Type B pancreatic cell (in vitro differentiated cells): ENCODE results near the gene ZNF484. TPM values are rescaled to one million over a fixed set of nuclear protein-coding genes. Genes with fewer than 3 reads are reported as not detected.
"Not testable (repeated sequence)": the region's sequence is repeated elsewhere in the genome, so short reads cannot be mapped to it uniquely, and the experiment has no call there.

Source experiments
- DNase-seq: peaks from one replicate; pipeline ENCODE4 v3.0.0; 2021; ENCODE audit warnings: mixed read lengths; ENCODE audit not compliant: unreplicated experiment; ENCODE audit errors: extremely low spot score
- H3K27ac Mint-ChIP-seq: 2 replicates; pipeline ENCODE4 v1.8.0; 2021; ENCODE audit warnings: mild to moderate bottlenecking, mixed read lengths
- H3K27me3 Mint-ChIP-seq: 2 replicates; pipeline ENCODE4 v1.8.0; 2021; ENCODE audit warnings: mixed read lengths
- H3K36me3 Mint-ChIP-seq: 2 replicates; pipeline ENCODE4 v1.8.0; 2021; ENCODE audit warnings: mixed read lengths
- H3K4me1 Mint-ChIP-seq: one replicate; pipeline ENCODE4 v1.8.0; 2021; ENCODE audit warnings: mixed read lengths; ENCODE audit not compliant: unreplicated experiment
- H3K4me3 Mint-ChIP-seq: 2 replicates; pipeline ENCODE4 v1.8.0; 2021; ENCODE audit warnings: mild to moderate bottlenecking, mixed read lengths
- H3K9me3 Mint-ChIP-seq: 2 replicates; pipeline ENCODE4 v1.8.0; 2021; ENCODE audit warnings: mixed read lengths
- total RNA-seq: library from RNA; stranded (reverse); gene quantifications from 2 replicates; pipeline ENCODE4 v1.2.1, GENCODE V29; 2021; ENCODE audit warnings: low replicate concordance
- TF ChIP-seq, protein P1 (sequence below): fragments of 200-600 bp; sonication (generic); conservative IDR thresholded peaks from 2 replicates; pipeline ENCODE4 v1.5.0; 2021; ENCODE audit warnings: antibody characterized with exemption, mild to moderate bottlenecking

ZNF484 gene
- total RNA-seq, 1 donor from 2014 or later = 12.3 TPM

DNA sequence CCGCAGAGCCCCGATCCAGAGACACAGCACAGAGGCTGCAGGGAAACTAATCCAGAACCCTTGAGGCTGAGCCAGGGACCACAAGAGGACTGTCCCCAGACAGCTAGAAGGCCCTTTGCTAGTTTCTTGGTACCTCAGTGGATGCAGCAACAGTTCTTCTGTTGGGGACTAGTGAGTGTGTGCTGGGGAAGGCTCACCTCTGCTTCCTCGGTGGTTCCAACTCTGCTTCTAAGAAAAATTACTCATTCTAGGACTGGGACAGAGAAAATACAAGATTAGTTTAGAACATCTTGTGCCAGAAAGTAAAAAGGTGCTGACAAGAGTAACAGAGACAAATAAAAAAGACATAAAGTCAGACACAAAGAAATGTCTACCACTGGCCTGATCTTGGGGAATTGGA, 19.5 kb upstream of the ZNF484 start:
- TF ChIP-seq, protein P1, sequence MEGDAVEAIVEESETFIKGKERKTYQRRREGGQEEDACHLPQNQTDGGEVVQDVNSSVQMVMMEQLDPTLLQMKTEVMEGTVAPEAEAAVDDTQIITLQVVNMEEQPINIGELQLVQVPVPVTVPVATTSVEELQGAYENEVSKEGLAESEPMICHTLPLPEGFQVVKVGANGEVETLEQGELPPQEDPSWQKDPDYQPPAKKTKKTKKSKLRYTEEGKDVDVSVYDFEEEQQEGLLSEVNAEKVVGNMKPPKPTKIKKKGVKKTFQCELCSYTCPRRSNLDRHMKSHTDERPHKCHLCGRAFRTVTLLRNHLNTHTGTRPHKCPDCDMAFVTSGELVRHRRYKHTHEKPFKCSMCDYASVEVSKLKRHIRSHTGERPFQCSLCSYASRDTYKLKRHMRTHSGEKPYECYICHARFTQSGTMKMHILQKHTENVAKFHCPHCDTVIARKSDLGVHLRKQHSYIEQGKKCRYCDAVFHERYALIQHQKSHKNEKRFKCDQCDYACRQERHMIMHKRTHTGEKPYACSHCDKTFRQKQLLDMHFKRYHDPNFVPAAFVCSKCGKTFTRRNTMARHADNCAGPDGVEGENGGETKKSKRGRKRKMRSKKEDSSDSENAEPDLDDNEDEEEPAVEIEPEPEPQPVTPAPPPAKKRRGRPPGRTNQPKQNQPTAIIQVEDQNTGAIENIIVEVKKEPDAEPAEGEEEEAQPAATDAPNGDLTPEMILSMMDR = no peak

DNA sequence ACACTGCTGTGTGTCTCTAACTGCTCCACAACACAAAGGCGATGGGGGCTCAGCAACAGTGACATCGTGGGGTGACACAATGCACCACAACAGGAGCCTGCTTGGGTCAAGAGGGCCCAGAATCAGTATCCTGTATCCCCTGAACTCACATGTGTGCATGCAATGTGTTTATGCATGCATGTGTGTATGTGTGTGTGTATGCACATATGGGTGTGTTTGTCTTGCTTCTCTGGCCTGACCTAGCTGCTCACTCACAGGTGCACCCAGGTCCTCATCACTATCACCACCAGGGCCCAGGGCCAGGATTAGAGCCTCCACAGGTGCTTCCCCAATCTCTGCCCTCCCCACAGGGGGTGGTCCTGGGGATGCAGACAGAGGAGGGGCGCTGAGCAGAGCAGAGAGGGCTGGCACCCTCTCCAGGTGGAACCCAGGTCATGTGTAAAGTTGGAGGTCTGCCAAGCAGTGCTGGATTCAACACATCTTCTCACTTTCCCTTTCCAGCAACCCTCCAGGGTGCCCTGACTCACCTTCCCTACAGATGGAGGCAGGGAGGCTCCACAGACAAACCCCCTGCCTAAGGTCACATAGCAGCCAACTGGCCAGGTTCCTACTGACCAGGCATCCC, 18.1 kb upstream of the ZNF484 start:
- DNase-seq = no peak
- Mint-ChIP-seq H3K4me1 (no peaks in the 10 kb centered on the region), H3K9me3 (no peaks in the 10 kb centered on the region), H3K4me3 (no peak overlapping the region), H3K36me3 (no peaks in the 10 kb centered on the region), H3K27ac (no peak overlapping the region), H3K27me3 (peaks cover 3% of the 10 kb centered on the region)
- TF ChIP-seq, protein P1 = no peak

More for the DNA sequence above, 19.5 kb upstream of the ZNF484 start:
- H3K9me3 Mint-ChIP-seq = no peaks in the 10 kb centered on the region
- peaks cover 3% of the 10 kb centered on the region for H3K27me3 Mint-ChIP-seq
- no peak for DNase-seq
- H3K4me1 Mint-ChIP-seq = no peaks in the 10 kb centered on the region
- H3K27ac Mint-ChIP-seq = no peak overlapping the region
- no peak overlapping the region for H3K4me3 Mint-ChIP-seq
- no peaks in the 10 kb centered on the region for H3K36me3 Mint-ChIP-seq

DNA sequence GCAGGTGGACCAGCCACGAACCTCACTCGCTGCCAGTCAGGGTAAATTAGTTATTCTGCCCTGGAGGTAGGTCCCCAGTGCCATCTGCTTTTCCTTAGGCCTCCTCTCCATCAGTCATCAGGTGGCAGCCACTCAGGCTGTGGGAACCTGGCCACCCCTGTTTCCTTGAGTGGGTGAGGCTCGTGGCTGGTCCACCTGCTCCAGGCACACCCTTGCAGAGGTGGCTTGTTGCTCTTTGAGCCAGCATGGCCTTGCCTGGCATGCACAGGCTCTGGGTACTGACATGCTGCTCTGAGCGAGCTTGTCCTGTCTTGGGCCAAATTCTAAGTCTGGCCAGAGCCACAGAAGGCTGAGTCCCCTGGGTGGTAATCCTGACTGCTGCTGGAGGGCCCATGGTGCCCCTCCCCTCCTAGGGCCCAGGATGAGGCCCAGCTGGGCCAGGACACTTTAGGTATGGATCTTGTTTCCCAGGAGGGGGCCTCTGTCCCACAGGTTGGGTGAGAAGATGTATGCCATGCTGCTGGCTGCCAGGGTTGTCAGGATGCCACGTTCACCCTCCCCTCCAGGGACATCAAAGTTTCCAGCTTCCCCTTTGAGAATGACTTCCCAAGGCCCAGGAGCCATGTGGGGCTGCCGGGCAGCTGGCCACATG, 17.0 kb upstream of the ZNF484 start:
- no peaks in the 10 kb centered on the region for H3K4me1 Mint-ChIP-seq
- no peaks in the 10 kb centered on the region for H3K36me3 Mint-ChIP-seq
- H3K27me3 Mint-ChIP-seq = peaks cover 6% of the 10 kb centered on the region
- TF ChIP-seq, protein P1 = no peak
- DNase-seq = no peak
- no peaks in the 10 kb centered on the region for H3K9me3 Mint-ChIP-seq
- no peak overlapping the region for H3K27ac Mint-ChIP-seq
- H3K4me3 Mint-ChIP-seq = no peak overlapping the region

DNA sequence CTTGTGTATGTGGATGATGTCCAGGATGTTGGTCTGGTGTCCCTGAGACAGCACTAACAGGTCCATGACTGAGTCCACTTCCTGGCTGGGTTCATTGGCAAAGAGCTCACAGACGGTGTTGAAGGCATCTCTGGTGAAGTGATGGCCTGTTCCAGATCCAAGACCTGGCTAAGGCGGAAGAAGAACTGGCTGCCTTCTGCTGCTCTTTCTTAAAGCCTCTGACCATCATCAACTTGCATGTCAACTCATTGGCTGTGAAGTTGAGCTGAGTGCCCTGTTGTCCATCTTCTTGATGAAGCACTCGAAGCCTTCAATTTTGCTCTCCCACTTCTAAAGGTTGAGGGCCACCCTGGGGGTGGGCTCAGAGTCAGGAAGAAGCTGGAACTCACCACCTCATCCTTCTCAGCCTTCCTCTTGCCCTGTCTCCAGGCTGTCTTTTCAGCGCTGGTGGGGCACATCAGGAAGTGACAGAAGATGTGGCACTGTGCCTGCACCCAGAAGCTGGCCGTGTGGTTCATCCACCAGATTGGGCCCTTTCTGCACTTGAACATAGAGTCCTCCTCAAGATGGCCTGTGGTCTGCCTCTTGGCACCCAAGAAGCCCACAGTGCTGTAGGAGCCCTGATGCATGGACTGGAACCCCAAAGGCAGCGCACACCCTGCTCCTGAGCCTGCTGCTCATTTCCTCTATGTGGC, 16.2 kb upstream of the ZNF484 start:
- not testable (repeated sequence) for H3K9me3 Mint-ChIP-seq, H3K4me3 Mint-ChIP-seq

DNA sequence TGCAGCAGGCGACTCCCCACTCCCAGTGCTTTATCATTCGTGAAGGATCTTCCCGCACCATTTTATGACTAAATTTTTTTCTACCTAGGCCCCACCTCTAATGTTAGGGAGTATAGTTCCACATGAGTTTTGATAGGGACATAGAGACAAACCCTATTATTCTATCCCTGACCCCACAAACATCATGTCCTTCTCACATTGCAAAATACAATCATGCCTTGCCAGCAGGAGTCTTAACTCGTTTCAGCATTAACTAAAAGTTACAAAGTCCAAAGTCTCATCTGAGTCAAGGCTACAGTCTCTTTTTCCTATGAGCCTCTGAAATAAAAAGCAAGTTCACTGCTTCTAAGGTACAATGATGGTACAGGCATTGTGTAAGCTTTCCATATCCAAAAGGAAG, 14.4 kb upstream of the ZNF484 start:
- H3K27ac Mint-ChIP-seq, H3K36me3 Mint-ChIP-seq, DNase-seq, H3K4me1 Mint-ChIP-seq, H3K9me3 Mint-ChIP-seq, H3K4me3 Mint-ChIP-seq: not testable (repeated sequence)
- H3K27me3 Mint-ChIP-seq = peaks cover 20% of the 10 kb centered on the region

More for the DNA sequence above, 16.2 kb upstream of the ZNF484 start:
- H3K4me1 Mint-ChIP-seq, H3K36me3 Mint-ChIP-seq, H3K27me3 Mint-ChIP-seq, H3K27ac Mint-ChIP-seq, DNase-seq: not testable (repeated sequence)

DNA sequence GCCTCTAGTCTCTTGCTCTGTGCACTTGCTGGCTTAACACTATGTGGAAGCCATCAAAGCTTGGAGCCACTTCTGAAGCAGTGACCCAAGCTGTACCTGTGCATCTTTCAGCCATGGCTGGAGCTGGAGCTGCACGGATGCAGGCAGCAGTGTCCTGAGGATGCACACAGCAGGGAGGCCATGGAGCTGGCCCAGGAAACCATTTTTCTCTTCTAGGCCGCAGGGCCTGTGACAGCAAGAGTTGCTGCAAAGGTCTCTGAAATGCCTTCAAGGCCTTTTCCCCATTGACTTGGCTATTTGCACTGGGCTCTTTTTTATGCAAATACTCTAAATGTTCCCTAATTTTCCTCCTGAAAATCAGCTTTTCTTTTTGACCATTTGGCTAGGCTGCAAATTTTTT, 12.9 kb upstream of the ZNF484 start:
- TF ChIP-seq, protein P1 = no peak
- no peak for DNase-seq
- Mint-ChIP-seq H3K4me1 (peaks cover 9% of the 10 kb centered on the region), H3K36me3 (no peaks in the 10 kb centered on the region), H3K4me3 (no peak overlapping the region), H3K27ac (no peak overlapping the region), H3K27me3 (peaks cover 24% of the 10 kb centered on the region), H3K9me3 (no peaks in the 10 kb centered on the region)
